Activated naive CD4-positive, alpha-beta T cell treated with anti-CD3 and anti-CD28 coated beads, Interleukin-2, amount 10 ng/mL, durations not matched to agents 7 days and 5 days (primary cell): Measurements from ENCODE around the gene AGAP5.
A peak's percentile ranks its signal among the peaks of the same experiment; 100 is the strongest.
"Not testable (repeated sequence)": the region's sequence is repeated elsewhere in the genome, so short reads cannot be mapped to it uniquely, and the experiment has no call there.

Source experiments
- CTCF ChIA-PET: fragments of 350-600 bp; sonication (Branson Sonifier 250); formaldehyde crosslinking; loops from one replicate; lab custom pipeline; 2021; ENCODE audit warnings: antibody characterized with exemption; lab: Charles Lee
- DNase-seq: peaks from one replicate; pipeline ENCODE4 v3.0.0-alpha.2; 2020
- H3K27ac Mint-ChIP-seq: one replicate; pipeline ENCODE4 v1.8.0; 2021; ENCODE audit warnings: mild to moderate bottlenecking, moderate library complexity, mixed read lengths
- H3K27me3 Mint-ChIP-seq: one replicate; pipeline ENCODE4 v1.8.0; 2021; ENCODE audit warnings: mild to moderate bottlenecking, mixed read lengths
- H3K36me3 Mint-ChIP-seq: one replicate; pipeline ENCODE4 v1.8.0; 2021; ENCODE audit warnings: mixed read lengths
- H3K4me1 Mint-ChIP-seq: one replicate; pipeline ENCODE4 v1.8.0; 2021; ENCODE audit warnings: mixed read lengths
- H3K4me3 Mint-ChIP-seq: one replicate; pipeline ENCODE4 v1.8.0; 2021; ENCODE audit warnings: mild to moderate bottlenecking, moderate library complexity, mixed read lengths
- H3K9me3 Mint-ChIP-seq: one replicate; pipeline ENCODE4 v1.8.0; 2021; ENCODE audit warnings: mixed read lengths

AGAP5 gene

DNA sequence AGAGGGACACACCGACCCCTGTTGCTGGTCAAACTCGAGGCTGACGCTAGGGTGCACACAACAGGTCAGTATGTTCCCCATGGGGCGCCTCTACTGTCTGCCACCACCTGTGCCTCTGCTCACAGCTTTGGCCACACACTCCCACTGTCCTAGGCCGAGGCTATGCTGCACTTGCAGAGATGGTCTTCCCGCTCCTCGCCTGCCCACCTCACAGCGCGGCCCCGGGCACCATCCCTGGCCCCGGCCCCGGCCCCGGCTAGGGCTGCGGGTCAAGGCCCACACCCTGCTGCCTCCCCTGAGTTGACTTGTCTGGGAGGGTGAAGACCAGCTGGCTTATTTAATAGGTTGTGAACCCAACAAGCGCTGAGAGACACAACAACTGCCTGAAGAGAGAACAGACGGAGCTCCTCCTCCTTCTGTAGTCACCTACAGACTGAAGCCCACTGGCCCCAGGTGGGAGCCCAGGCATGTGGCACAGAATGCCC lies at the start of gene AGAP5:
Gene AGAP5 (minus strand): TSS at position 435 of the 485 bp plus-strand sequence. CDS start 354 bp downstream, at position 81.
- H3K4me1 Mint-ChIP-seq, CTCF ChIA-PET, DNase-seq, H3K27me3 Mint-ChIP-seq, H3K4me3 Mint-ChIP-seq, H3K27ac Mint-ChIP-seq, H3K9me3 Mint-ChIP-seq: not testable (repeated sequence)
- peaks cover 13% of the 10 kb centered on the region for H3K36me3 Mint-ChIP-seq

DNA sequence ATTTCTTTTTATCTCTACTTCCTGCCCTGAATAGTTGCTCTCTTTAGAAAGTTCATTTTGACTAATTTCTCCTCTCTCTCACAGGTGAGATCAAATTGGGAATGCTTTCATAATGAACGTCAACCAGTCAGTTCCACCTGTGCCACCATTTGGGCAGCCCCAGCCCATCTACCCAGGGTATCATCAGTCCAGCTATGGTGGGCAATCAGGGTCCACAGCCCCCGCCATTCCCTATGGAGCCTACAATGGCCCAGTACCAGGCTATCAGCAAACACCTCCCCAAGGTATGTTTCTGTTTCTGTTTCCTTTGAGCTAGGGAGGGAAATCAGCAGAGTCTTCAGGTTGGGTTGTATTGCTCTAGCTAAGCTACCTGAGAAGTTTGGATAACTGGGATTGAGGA lies 48.8 kb upstream of the AGAP5 start:
- H3K36me3 Mint-ChIP-seq: peaks cover 34% of the 10 kb centered on the region
- H3K4me1 Mint-ChIP-seq: peaks cover 50% of the 10 kb centered on the region
- CTCF ChIA-PET: no interaction called here
- H3K4me3 Mint-ChIP-seq: peak overlapping the region; percentile 58
- no peak for DNase-seq
- H3K9me3 Mint-ChIP-seq: no peaks in the 10 kb centered on the region
- no peaks in the 10 kb centered on the region for H3K27me3 Mint-ChIP-seq
- H3K27ac Mint-ChIP-seq: no peak overlapping the region

DNA sequence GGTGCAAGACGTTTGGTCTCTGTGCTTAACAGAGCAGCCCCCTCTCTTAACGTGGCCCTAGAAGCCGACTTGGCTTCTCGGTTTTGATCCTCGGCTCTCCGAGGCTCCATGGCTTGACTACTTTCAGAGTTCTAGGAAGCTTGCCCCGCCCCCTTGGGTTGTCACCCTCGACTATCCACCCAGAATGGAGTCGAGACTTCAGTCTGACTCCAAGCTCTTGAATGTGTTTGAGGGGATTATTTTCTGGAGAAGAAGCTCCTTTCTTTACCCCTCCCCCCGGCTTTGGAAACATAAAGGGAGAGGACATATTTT lies 46.7 kb upstream of the AGAP5 start:
- Mint-ChIP-seq H3K9me3 (no peaks in the 10 kb centered on the region), H3K36me3 (peaks cover 20% of the 10 kb centered on the region), H3K4me1 (peaks cover 42% of the 10 kb centered on the region), H3K4me3 (peak overlapping the region; percentile 95), H3K27me3 (no peaks in the 10 kb centered on the region), H3K27ac (peak overlapping the region; percentile 99)
- CTCF ChIA-PET: no interaction called here
- DNase-seq: peak; percentile 77

DNA sequence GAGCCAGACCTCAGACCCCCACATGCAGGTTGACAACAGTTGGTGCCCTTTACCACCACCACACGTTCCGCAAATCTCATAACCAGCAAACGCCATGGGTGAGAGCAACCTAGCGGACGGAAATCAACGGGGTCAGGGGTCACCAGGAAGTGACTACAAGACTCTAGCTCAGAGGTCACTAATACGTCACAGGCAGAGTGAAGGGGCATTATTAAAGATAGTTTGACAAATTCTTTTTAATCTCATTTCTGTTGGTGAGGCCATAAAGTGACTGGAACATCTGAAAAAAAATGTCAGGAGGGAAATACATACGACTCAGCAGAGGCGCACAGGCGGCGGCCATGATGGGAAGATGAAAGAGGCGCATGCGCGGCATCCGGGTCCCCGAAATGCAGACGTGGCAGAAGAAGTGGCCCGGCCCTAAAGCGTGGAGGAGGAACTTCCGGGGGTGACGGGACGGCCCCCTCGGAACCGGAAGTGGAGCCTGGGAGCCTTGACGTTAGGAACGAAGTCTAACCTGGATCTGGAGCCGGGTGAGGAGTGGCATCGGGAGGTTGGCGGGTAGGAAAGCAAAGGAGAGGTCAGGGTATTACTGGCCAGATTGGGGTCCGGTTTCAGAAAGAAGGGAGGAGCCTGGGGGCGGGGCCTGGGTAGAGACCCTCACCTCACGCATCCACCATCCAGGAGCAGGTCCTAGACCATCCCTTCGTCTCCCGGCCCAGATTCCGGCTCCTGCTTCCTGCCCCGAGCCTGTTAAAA lies 46.2 kb upstream of the AGAP5 start, which contains the start of gene SEC24C:
Gene SEC24C (plus strand): TSS at position 468 of the 759 bp plus-strand sequence. CDS start 2,461 bp downstream, outside the sequence.
- peaks cover 38% of the 10 kb centered on the region for H3K4me1 Mint-ChIP-seq
- H3K36me3 Mint-ChIP-seq: peaks cover 17% of the 10 kb centered on the region
- peak within 1 kb of the TSS; percentile 99 for H3K27ac Mint-ChIP-seq
- peak; percentile 97 for DNase-seq
- peak within 1 kb of the TSS; percentile 95 for H3K4me3 Mint-ChIP-seq
- H3K9me3 Mint-ChIP-seq: no peaks in the 10 kb centered on the region
- CTCF ChIA-PET: interaction anchor here (0.9 to 1.7 kb wide), 2 partner anchors 14 to 25 kb away, joined by 3 to 6 read pairs; no protein-coding TSS in a partner anchor
- no peaks in the 10 kb centered on the region for H3K27me3 Mint-ChIP-seq

DNA sequence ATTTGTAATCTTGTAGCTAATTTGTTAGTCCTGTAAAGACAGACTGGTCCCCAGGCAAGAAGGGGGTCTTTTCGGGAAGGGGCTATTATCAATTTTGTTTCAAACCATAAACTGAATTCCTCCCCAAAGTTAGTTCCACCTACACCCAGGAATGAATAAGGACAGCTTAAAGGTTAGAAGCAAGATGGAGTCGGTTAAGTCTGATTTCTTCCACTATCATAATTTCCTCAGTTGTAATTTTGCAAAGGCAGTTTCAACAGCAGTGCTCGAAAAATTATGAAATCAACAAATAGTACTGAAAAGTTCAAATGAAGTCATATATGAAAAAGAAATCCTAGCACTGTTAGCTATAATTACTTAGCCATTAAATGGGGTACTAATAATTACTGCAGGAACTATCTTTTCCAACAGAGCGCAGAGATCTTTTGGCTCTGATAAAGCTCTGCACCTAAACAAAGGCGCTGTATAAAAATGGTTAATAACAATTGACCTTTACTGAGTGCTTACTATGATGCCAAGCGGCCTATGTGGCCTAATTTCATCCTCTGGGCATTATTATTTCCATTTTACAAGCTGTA lies 45.5 kb upstream of the AGAP5 start:
- Mint-ChIP-seq H3K27me3 (no peaks in the 10 kb centered on the region), H3K36me3 (peaks cover 14% of the 10 kb centered on the region), H3K9me3 (no peaks in the 10 kb centered on the region), H3K4me1 (peaks cover 35% of the 10 kb centered on the region), H3K27ac (peak overlapping the region; percentile 99), H3K4me3 (peak overlapping the region; percentile 95)
- no peak for DNase-seq
- CTCF ChIA-PET: interaction anchor here (0.9 to 1.7 kb wide), 2 partner anchors 13 to 25 kb away, joined by 3 to 6 read pairs; no protein-coding TSS in a partner anchor

DNA sequence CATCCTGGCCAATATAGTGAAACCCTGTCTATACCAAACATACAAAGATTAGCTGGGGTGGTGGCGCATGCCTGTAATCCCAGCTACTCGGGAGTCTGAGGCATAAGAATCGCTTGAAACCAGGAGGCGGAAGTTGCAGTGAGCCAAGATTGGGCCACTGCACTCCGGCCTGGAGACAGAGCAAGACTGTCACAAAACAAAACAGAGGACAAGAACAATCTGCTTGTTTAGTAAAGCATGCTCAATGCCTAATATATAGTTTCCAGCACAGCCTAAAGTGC lies 44.5 kb upstream of the AGAP5 start:
- H3K4me1 Mint-ChIP-seq: peaks cover 35% of the 10 kb centered on the region
- H3K36me3 Mint-ChIP-seq: peaks cover 14% of the 10 kb centered on the region
- no peak overlapping the region for H3K27ac Mint-ChIP-seq
- H3K4me3 Mint-ChIP-seq: peak overlapping the region; percentile 95
- CTCF ChIA-PET: no interaction called here
- no peaks in the 10 kb centered on the region for H3K9me3 Mint-ChIP-seq
- no peak for DNase-seq
- no peaks in the 10 kb centered on the region for H3K27me3 Mint-ChIP-seq

DNA sequence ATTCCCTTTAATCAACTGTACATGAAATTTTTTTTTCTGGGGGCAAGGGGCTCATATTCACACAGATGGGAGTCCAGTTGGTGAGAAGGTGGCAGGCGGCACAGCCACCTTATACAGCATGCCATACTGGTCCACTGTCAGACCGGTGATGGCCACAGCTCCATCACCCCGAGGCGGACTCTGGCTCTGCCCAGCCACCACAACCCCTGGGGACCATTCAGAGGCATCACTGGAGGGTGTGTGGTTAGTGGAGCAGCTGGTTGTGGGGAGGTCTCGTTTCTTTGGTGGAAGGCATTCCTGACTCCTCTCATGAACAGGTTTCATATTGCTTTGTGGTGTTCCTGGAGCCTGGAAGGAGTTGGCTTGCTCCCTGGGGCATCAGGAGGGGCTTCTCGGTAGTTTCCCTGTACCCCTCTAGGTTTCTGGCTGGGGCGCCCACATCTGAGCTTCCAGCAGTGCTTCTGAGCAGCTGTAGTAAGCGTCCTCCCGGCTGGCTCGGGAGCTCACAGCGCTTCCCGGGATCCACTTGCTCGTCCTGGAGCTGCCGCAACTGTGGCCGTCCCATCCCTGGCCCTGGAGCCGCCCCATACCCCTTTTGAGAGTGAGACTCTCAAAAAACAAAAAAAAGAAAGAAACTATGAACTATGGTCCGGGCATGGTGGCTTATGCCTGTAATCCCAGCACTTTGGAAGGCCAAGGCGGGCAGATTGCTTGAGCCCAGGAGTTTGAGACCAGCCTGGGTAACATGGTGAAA lies 42.8 kb upstream of the AGAP5 start:
- H3K9me3 Mint-ChIP-seq, DNase-seq, H3K4me3 Mint-ChIP-seq, CTCF ChIA-PET, H3K27ac Mint-ChIP-seq, H3K27me3 Mint-ChIP-seq, H3K36me3 Mint-ChIP-seq: not testable (repeated sequence)
- peaks cover 25% of the 10 kb centered on the region for H3K4me1 Mint-ChIP-seq

DNA sequence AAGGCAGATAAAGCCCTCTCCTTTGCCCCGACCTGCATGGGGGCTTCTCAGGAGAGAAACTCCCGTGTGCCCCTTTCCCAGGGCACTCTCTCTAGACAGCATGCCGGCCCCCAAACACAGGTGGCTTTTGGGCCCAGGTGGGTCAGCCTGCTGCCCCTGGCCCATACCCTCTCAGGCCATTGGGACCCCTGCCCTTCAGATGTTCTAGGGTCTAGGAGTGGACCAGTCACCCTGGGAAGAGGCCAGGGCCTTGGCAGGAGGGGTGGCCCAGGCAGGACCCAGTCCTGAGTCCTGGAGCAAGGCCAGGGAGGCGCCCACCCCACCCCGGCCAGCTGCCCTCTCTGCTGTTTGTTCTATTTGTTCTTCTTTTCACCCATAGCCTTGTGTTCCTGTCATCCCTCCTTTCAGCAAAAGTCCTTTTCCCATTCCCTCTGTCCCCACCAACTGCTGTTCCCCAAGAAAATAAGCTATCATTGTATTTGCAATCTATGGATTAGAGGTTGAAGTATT lies 36.9 kb upstream of the AGAP5 start:
- CTCF ChIA-PET: no interaction called here
- H3K36me3 Mint-ChIP-seq: peaks cover 5% of the 10 kb centered on the region

DNA sequence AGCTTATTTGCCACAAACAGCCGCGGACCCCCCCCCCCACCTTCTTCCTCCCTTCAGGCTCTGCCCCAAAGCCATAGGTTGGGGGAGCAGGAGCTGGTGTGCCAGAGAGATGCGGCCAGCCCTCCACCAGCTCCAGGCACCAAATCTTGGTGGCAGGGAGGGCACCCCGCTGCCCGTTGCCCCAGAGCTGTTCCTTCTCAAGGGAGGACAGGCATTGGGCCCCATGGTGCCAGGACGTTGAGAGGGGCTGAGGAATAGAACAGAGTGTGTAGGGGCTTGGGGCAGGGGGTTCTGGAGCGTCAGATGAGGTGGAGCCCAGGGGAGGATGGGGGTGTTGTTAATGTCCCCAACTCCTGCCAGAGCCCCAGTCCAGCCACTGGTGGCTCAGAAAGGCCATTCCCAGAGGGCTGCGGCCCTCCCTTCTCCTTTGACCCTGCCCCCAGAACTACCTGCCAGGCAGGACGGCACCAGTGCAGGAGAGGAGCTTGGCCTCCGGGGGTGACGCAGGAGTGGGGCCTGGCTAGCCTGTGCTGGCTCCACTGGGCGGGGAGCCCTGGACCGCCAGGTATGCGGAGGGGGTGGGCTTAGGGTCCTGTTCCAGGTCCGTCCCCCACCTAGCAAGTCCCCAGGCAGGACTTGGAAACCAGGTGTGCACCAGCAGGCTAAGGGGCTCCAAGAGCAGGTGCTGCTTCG lies 36.3 kb upstream of the AGAP5 start:
- H3K9me3 Mint-ChIP-seq: no peaks in the 10 kb centered on the region
- peaks cover 6% of the 10 kb centered on the region for H3K27me3 Mint-ChIP-seq
- H3K27ac Mint-ChIP-seq: no peak overlapping the region

More for the DNA sequence above, 36.9 kb upstream of the AGAP5 start:
- no peak for DNase-seq
- Mint-ChIP-seq H3K9me3 (no peaks in the 10 kb centered on the region), H3K4me3 (no peak overlapping the region), H3K27ac (no peak overlapping the region), H3K4me1 (peaks cover 13% of the 10 kb centered on the region), H3K27me3 (peaks cover 6% of the 10 kb centered on the region)

DNA sequence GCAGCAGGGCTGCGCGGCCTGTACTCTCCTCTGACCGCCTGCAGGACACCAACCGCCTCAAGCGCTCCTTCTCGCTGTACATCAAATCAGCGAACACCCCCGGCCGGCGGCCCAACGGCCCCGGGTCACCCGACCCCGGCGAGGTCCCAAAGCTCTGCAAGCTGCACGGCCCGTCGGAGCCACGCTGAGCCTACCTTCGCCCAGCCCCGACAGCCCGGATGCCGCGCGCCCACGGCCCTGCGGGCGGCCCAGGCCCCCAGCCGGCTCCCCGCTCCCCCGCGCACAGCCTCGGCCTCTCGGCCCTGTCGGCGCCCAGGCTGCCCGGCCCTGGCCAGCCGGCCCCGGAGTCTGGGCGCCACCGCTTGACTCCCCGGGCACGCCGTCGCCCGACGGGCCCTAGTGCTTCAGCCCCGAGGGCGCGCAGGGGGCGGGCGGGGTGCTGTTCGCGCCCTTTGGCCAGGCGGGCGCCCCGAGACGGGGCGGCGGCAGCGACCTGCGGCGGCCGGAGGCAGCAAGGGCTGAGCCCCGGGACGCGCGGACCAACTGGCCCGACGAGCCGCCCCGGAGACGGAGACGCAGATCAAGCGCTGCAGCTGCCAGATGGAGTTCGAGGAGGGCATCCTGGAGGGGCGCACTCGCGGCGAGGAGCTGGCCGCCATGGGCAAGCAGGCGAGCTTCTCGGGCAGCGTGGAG lies 35.2 kb upstream of the AGAP5 start:
- Mint-ChIP-seq H3K4me1 (peaks cover 19% of the 10 kb centered on the region), H3K36me3 (peaks cover 6% of the 10 kb centered on the region), H3K27me3 (peaks cover 6% of the 10 kb centered on the region), H3K9me3 (no peaks in the 10 kb centered on the region), H3K4me3 (no peak overlapping the region), H3K27ac (no peak overlapping the region)
- DNase-seq: no peak
- CTCF ChIA-PET: no interaction called here

More for the DNA sequence above, 36.3 kb upstream of the AGAP5 start:
- CTCF ChIA-PET: no interaction called here
- H3K36me3 Mint-ChIP-seq: peaks cover 6% of the 10 kb centered on the region
- no peak overlapping the region for H3K4me3 Mint-ChIP-seq
- peaks cover 17% of the 10 kb centered on the region for H3K4me1 Mint-ChIP-seq
- DNase-seq: no peak

DNA sequence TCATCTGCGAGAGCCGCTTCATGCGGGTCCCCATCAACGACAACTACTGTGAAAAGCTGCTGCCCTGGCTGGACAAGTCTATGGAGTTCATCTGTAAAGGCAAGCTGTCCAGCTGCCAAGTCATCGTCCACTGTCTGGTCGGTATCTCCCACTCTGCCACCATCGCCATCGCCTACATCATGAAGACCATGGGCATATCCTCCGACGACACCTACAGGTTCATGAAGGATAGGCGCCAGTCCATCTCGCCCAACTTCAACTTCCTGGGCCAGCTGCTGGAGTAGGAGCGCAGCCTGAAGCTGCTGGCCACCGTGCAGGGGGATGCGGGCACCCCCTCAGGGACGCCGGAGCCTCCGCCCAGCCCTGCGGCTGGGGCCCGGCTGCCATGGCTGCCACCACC lies 34.5 kb upstream of the AGAP5 start:
- peaks cover 21% of the 10 kb centered on the region for H3K4me1 Mint-ChIP-seq
- peaks cover 9% of the 10 kb centered on the region for H3K36me3 Mint-ChIP-seq
- peaks cover 6% of the 10 kb centered on the region for H3K27me3 Mint-ChIP-seq
- CTCF ChIA-PET: no interaction called here
- DNase-seq: no peak
- no peak overlapping the region for H3K27ac Mint-ChIP-seq
- H3K4me3 Mint-ChIP-seq: peak overlapping the region; percentile 42
- H3K9me3 Mint-ChIP-seq: no peaks in the 10 kb centered on the region

DNA sequence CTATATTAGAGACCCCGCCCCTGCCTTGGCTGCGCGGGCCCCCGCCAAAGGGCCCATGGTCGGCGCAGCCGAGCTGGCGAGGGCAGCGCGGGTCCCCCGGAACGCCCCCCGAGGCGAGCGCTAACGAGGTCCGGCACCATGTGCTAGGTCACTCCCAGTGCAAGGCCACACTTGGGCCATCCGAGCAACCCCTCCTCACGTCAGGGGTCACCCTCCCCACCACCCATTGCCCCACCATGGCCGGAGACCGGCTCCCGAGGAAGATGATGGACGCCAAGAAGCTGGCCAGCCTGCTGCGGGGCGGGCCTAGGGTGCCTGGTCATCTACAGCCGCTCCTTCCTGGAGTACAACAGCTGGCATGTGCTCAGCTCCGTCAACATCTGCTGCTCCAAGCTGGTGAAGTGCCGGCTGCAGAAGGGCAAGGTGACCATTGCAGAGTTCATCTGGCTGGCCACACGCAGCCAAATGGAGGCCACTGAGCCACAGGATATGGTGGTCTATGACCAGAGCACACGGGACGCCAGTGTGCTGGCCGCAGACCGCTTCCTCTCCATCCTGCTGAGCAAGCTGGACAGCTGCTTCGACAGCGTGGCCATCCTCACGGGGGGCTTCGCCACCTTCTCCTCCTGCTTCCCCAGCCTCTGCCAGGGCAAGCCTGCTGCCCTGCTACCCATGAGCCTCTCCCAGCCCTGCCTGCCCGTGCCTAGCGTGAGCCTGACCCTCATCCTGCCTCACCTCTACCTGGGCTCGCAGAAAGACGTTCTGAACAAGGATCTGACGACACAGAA lies 33.9 kb upstream of the AGAP5 start:
- Mint-ChIP-seq H3K9me3 (no peaks in the 10 kb centered on the region), H3K4me1 (peaks cover 21% of the 10 kb centered on the region), H3K4me3 (peak overlapping the region; percentile 42), H3K36me3 (peaks cover 14% of the 10 kb centered on the region), H3K27me3 (peaks cover 6% of the 10 kb centered on the region), H3K27ac (peak overlapping the region; percentile 28)
- CTCF ChIA-PET: no interaction called here
- DNase-seq: no peak
